ENCODE results near the gene HIRA.
"Not testable (repeated sequence)": the region's sequence is repeated elsewhere in the genome, so short reads cannot be mapped to it uniquely, and the experiment has no call there.

The HIRA gene

DNA sequence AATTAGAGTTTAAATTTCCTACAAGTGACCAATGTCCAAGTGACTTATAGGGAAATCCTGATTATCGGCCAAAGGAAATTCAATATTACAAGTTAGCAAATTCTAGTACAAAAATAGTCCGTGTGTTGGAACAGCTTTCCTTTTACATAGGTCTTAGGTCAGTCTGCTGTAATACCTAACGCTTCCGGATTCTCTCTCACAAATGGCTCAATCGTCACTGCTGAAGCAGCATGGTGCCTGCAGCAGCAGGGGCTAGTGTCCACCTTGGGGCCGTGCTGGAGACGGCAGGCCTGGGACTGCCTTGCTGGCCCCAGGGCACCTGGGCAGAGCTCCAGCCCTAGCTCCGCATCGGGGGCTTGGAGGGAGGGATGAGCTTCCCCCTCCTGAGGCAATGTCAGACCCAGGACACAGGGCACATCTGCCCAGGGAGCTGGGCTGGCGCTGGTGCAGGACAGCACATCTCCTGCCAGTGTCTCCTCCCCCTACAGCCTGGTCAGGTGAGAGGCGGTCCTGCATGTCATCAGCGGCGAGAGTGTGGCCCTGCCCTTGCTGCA, 100.6 kb downstream of the HIRA start:
- H3K27ac ChIP-seq (ENCODE audit: low read depth, low read length), result no peak overlapping the region
- no peaks in the 10 kb centered on the region for H3K9me2 ChIP-seq (replicated peaks; ENCODE audit: control insufficient read depth, low read length)
- no peaks in the 10 kb centered on the region for H3K4me1 ChIP-seq (ENCODE audit: control insufficient read depth, low read length)
- H3K27me3 ChIP-seq (ENCODE audit: control insufficient read depth, low read length), result no peaks in the 10 kb centered on the region
- H3K79me2 ChIP-seq (ENCODE audit: control insufficient read depth, low read length), result no peaks in the 10 kb centered on the region
- H3K36me3 ChIP-seq (ENCODE audit: control insufficient read depth, low read length), result peaks cover 58% of the 10 kb centered on the region
- no peak for TF ChIP-seq CTCF (IDR thresholded peaks at IDR 0.05; ENCODE audit: low read depth, low read length, poor library complexity, severe bottlenecking)
- TF ChIP-seq EZH2phosphoT487 (IDR thresholded peaks at IDR 0.05; ENCODE audit: borderline replicate concordance, low read length), result no peak
- no peaks in the 10 kb centered on the region for H4K20me1 ChIP-seq (ENCODE audit: control insufficient read depth, insufficient read depth, low read depth, low read length)
- H3K4me3 ChIP-seq (ENCODE audit: low read length), result no peak overlapping the region
- no peak overlapping the region for H3K4me2 ChIP-seq (ENCODE audit: low read length)
- no peaks in the 10 kb centered on the region for H3K9me3 ChIP-seq (ENCODE audit: control insufficient read depth, insufficient read depth, low read length)
- 0 out of 2 replicates have a peak, but pooled peaks cover 3% of the 10 kb centered on the region for H3F3A ChIP-seq (ENCODE audit: control insufficient read depth, insufficient read depth)

DNA sequence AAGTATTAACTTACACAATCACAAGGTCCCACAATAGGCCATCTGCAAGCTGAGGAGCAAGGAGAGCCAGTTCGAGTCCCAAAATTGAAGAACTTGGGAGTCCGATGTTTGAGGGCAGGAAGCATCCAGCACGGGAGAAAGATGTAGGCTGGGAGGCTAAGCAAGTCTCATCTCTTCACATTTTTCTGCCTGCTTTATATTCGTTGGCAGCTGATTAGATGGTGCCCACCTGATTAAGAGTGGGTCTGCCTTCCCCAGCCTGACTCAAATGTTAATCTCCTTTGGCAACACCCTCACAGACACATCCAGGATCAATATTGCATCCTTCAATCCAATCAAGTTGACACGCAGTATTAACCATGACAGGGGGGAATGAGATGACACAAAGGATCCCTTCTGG, 101.3 kb downstream of the HIRA start:
- H3K27me3 ChIP-seq (ENCODE audit: control insufficient read depth, low read length); H3K4me2 ChIP-seq (ENCODE audit: low read length); H4K20me1 ChIP-seq (ENCODE audit: control insufficient read depth, insufficient read depth, low read depth, low read length); H3K9me3 ChIP-seq (ENCODE audit: control insufficient read depth, insufficient read depth, low read length); H3K4me3 ChIP-seq (ENCODE audit: low read length); H3K79me2 ChIP-seq (ENCODE audit: control insufficient read depth, low read length); H3K4me1 ChIP-seq (ENCODE audit: control insufficient read depth, low read length); H3K27ac ChIP-seq (ENCODE audit: low read depth, low read length); H3K9me2 ChIP-seq (replicated peaks; ENCODE audit: control insufficient read depth, low read length); H3F3A ChIP-seq (ENCODE audit: control insufficient read depth, insufficient read depth): not testable (repeated sequence)
- H3K36me3 ChIP-seq (ENCODE audit: control insufficient read depth, low read length), result peaks cover 51% of the 10 kb centered on the region

DNA sequence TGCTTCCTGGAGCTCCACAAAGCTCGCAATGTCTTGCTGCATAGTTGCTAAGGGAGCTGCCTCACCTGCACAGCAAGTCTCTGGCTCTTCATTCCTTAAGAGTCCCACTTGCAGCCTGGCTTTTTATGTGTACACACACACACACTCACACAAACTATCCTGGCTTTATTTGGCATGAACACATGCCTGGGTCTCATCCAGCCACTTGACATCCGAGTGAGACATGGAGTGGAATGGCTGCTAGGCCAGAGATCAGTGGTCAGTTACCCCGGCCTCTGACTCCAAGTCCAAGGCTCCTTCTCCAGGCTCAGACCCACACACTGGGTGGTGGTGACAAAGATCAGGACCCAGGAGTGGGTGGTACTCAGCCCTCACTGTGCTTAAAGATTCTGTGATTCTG, 102.1 kb downstream of the HIRA start:
- Histone ChIP-seq H3K36me3 (ENCODE audit: control insufficient read depth, low read length) (peaks cover 43% of the 10 kb centered on the region), H3K9me3 (ENCODE audit: control insufficient read depth, insufficient read depth, low read length) (no peaks in the 10 kb centered on the region), H3K27me3 (ENCODE audit: control insufficient read depth, low read length) (no peaks in the 10 kb centered on the region), H4K20me1 (ENCODE audit: control insufficient read depth, insufficient read depth, low read depth, low read length) (no peaks in the 10 kb centered on the region), H3K9me2 (replicated peaks; ENCODE audit: control insufficient read depth, low read length) (no peaks in the 10 kb centered on the region), H3K4me1 (ENCODE audit: control insufficient read depth, low read length) (no peaks in the 10 kb centered on the region), H3K4me3 (ENCODE audit: low read length) (no peak overlapping the region), H3K79me2 (ENCODE audit: control insufficient read depth, low read length) (no peaks in the 10 kb centered on the region), H3F3A (ENCODE audit: control insufficient read depth, insufficient read depth) (0 out of 2 replicates have a peak, but pooled peaks cover 3% of the 10 kb centered on the region), H3K4me2 (ENCODE audit: low read length) (no peak overlapping the region), H3K27ac (ENCODE audit: low read depth, low read length) (no peak overlapping the region)
- TF ChIP-seq CTCF (IDR thresholded peaks at IDR 0.05; ENCODE audit: low read depth, low read length, poor library complexity, severe bottlenecking) (no peak), EZH2phosphoT487 (IDR thresholded peaks at IDR 0.05; ENCODE audit: borderline replicate concordance, low read length) (no peak)

- TF ChIP-seq EZH2phosphoT487 (IDR thresholded peaks at IDR 0.05; ENCODE audit: borderline replicate concordance, low read length) (no peak), CTCF (IDR thresholded peaks at IDR 0.05; ENCODE audit: low read depth, low read length, poor library complexity, severe bottlenecking) (no peak)
- H3K9me3 ChIP-seq (ENCODE audit: control insufficient read depth, insufficient read depth, low read length), result no peaks in the 10 kb centered on the region
Observed at GRCh38 chr22:19325296-19325948, 106.1 kb downstream of the HIRA start.

DNA sequence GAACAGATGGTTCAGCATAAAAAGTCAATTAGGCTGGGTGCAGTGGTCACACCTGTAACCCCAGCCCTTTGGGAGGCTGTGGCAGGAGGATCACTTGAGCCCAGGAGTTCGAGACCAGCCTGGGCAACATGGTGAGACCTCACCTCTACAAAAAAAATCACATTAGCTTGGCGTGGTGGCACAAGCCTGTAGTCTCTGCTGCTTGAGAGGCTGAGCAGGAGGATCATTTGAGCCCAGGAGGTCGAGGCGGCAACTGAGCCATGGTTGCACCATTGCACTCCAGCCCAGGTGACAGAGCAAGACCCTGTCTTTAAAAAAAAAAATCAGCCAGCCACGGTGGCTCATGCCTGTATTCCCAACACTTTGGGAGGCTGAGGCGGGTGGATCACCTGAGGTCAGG, 108.1 kb downstream of the HIRA start:
- not testable (repeated sequence) for H3K9me2 ChIP-seq (replicated peaks; ENCODE audit: control insufficient read depth, low read length); H3K27ac ChIP-seq (ENCODE audit: low read depth, low read length); H3K4me2 ChIP-seq (ENCODE audit: low read length); H3K4me1 ChIP-seq (ENCODE audit: control insufficient read depth, low read length); H3F3A ChIP-seq (ENCODE audit: control insufficient read depth, insufficient read depth); H3K36me3 ChIP-seq (ENCODE audit: control insufficient read depth, low read length); H3K4me3 ChIP-seq (ENCODE audit: low read length); H3K9me3 ChIP-seq (ENCODE audit: control insufficient read depth, insufficient read depth, low read length); H3K27me3 ChIP-seq (ENCODE audit: control insufficient read depth, low read length); H3K79me2 ChIP-seq (ENCODE audit: control insufficient read depth, low read length); H4K20me1 ChIP-seq (ENCODE audit: control insufficient read depth, insufficient read depth, low read depth, low read length)

More at GRCh38 chr22:19325296-19325948, 106.1 kb downstream of the HIRA start:
- H3K79me2 ChIP-seq (ENCODE audit: control insufficient read depth, low read length), result no peaks in the 10 kb centered on the region
- no peaks in the 10 kb centered on the region for H3F3A ChIP-seq (ENCODE audit: control insufficient read depth, insufficient read depth)
- no peaks in the 10 kb centered on the region for H4K20me1 ChIP-seq (ENCODE audit: control insufficient read depth, insufficient read depth, low read depth, low read length)
- H3K27ac ChIP-seq (ENCODE audit: low read depth, low read length), result no peak overlapping the region
- no peak overlapping the region for H3K4me3 ChIP-seq (ENCODE audit: low read length)
- H3K9me2 ChIP-seq (replicated peaks; ENCODE audit: control insufficient read depth, low read length), result no peaks in the 10 kb centered on the region
- no peaks in the 10 kb centered on the region for H3K27me3 ChIP-seq (ENCODE audit: control insufficient read depth, low read length)
- H3K4me1 ChIP-seq (ENCODE audit: control insufficient read depth, low read length), result no peaks in the 10 kb centered on the region
- H3K4me2 ChIP-seq (ENCODE audit: low read length), result no peak overlapping the region
- H3K36me3 ChIP-seq (ENCODE audit: control insufficient read depth, low read length), result peaks cover 12% of the 10 kb centered on the region

All from DOHH2 (cell line).